OCI-LY3 (cell line): ENCODE data around the gene SCFD1.

Experiments
- CTCF ChIP-seq: fragments of 200-600, 300-600 bp; sonication (generic); IDR thresholded peaks from 2 replicates; pipeline ENCODE4 v1.5.1; 2014; ENCODE audit warnings: antibody characterized with exemption, low read length, low read depth
- EZH2phosphoT487 ChIP-seq: fragments of 200-600 bp; shearing (Covaris generic); IDR thresholded peaks from 2 replicates; pipeline ENCODE4 v1.6.1; 2018; ENCODE audit warnings: antibody characterized with exemption, mixed run types, low read depth

GRCh38 chr14:30725763-30726162 lies 103.6 kb downstream of the SCFD1 start:
- TF ChIP-seq CTCF = no peak
- no peak for TF ChIP-seq EZH2phosphoT487
